ENCODE data around the gene TRUB1. TPM values are rescaled to one million over a fixed set of nuclear protein-coding genes. Genes with fewer than 3 reads are reported as not detected.

TRUB1 gene
- total and polyA plus RNA-seq, 2 of the 4 experiments (the other 2 are of a cell fraction) = 9.1 to 17.9 TPM

DNA sequence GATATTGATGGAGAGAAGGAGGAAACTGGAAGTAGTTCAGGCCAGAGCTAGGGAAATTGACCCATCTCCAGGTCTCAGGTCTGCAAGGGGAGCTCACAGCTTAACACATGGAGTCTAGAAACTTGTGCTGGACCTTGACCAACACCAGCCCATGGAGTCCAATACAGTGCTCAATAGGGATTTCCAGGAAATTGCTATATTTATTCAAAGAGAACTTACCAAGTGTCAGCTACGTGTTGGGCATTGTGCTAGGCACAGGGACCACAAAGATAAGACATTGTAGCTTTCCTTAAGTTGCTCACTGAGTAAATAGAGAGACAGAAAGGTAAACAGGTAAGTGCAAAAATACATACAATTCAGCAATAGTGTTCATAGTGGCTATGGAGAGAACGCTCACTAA is 82.5 kb downstream of the TRUB1 start:
- H3K27me3 ChIP-seq (ENCODE audit: control insufficient read depth, insufficient read depth, low read length) = peaks cover 10% of the 10 kb centered on the region
- no peak for ATAC-seq (ENCODE audit: low read depth)
- H3K56ac ChIP-seq (ENCODE audit: extremely low read depth, insufficient read depth, low read length) = no peak overlapping the region
- H3K18ac ChIP-seq (ENCODE audit: low read depth, low read length) = no peak overlapping the region
- in situ Hi-C loops (cut with MboI; ENCODE audit: low sequenced_read_pairs) = no loop called here
- H4K8ac ChIP-seq (ENCODE audit: low read depth in 2 of 2, low read length in 2 of 2) = no peak overlapping the region
- no peak overlapping the region for H3K4me2 ChIP-seq (ENCODE audit: low read depth, low read length)
- no peak overlapping the region for H2BK20ac ChIP-seq (ENCODE audit: low read depth, low read length)
- H4K5ac ChIP-seq (ENCODE audit: low read depth, low read length) = no peak overlapping the region
- H2BK120ac ChIP-seq (ENCODE audit: low read depth, low read length) = no peak overlapping the region
- no peak overlapping the region for H2AFZ ChIP-seq (replicated peaks; ENCODE audit: low read length, poor library complexity)
- DNase-seq = no peak
- H3K14ac ChIP-seq (replicated peaks; ENCODE audit: low read depth, low read length) = no peak overlapping the region
- no peaks in the 10 kb centered on the region for H3K79me1 ChIP-seq (ENCODE audit: low read depth in 1 of 2, low read length in 2 of 2)
- no peak overlapping the region for H2BK15ac ChIP-seq (ENCODE audit: low read depth, low read length)
- H3K9me1 ChIP-seq (ENCODE audit: insufficient read depth, low read length) = no peaks in the 10 kb centered on the region
- POLR2A ChIA-PET (ENCODE audit: unreplicated experiment) = no interaction called here
- no peak overlapping the region for H3K4me3 ChIP-seq (ENCODE audit: insufficient read depth, low read depth, low read length)
- CTCF ChIA-PET = interaction anchor here (1.2 kb wide), 1 partner anchor 27 kb away, joined by 4 read pairs; no protein-coding TSS in a partner anchor
- H2AK5ac ChIP-seq (ENCODE audit: low read depth, low read length) = no peak overlapping the region
- H4K91ac ChIP-seq (ENCODE audit: insufficient read depth, low read depth, low read length) = no peak overlapping the region
- TF ChIP-seq, protein P1, sequence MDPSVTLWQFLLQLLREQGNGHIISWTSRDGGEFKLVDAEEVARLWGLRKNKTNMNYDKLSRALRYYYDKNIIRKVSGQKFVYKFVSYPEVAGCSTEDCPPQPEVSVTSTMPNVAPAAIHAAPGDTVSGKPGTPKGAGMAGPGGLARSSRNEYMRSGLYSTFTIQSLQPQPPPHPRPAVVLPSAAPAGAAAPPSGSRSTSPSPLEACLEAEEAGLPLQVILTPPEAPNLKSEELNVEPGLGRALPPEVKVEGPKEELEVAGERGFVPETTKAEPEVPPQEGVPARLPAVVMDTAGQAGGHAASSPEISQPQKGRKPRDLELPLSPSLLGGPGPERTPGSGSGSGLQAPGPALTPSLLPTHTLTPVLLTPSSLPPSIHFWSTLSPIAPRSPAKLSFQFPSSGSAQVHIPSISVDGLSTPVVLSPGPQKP (IDR thresholded peaks at IDR 0.05; ENCODE audit: borderline replicate concordance, low read depth, low read length) = no peak
- TF ChIP-seq FOS (IDR thresholded peaks at IDR 0.05; ENCODE audit: low read depth, low read length) = no peak
- intact Hi-C loops (cut with micrococcal nuclease) = no loop called here
- WGBS, 2 experiments (ENCODE audit: extremely low coverage in 2 of 2, insufficient read length in 1 of 2) = no CpG with 5 or more reads among the region's 2 CpGs
- H3K9me3 ChIP-seq (ENCODE audit: control insufficient read depth, insufficient read depth, low read length) = no peaks in the 10 kb centered on the region
- no peaks in the 10 kb centered on the region for H3K36me3 ChIP-seq (ENCODE audit: control insufficient read depth, insufficient read depth, low read length)
- no peak overlapping the region for H3K4ac ChIP-seq (ENCODE audit: low read depth, low read length)
- H2AK9ac ChIP-seq (replicated peaks; ENCODE audit: low read depth, low read length, poor library complexity) = no peak overlapping the region
- no peak overlapping the region for H3K9ac ChIP-seq (ENCODE audit: low read depth, low read length)
- no peak overlapping the region for H3K27ac ChIP-seq (ENCODE audit: insufficient read depth, low read length)
- no peak overlapping the region for H2BK5ac ChIP-seq (ENCODE audit: low read depth, low read length, poor library complexity, severe bottlenecking)
- no peak overlapping the region for H3K23ac ChIP-seq (ENCODE audit: low read depth, low read length)
- H3K4me1 ChIP-seq (ENCODE audit: control insufficient read depth, insufficient read depth, low read length) = no peaks in the 10 kb centered on the region
- no TSS peak for BruUV-seq (replicated peaks)
- dilution Hi-C loops (cut with HindIII; ENCODE audit: low sequenced_read_pairs, unreplicated experiment) = no loop called here
- no peaks in the 10 kb centered on the region for H4K20me1 ChIP-seq (ENCODE audit: insufficient read depth, low read length)
